Glutamatergic neuron (in vitro differentiated cells): ENCODE results near the gene AGPAT4. TPM values are rescaled to one million over a fixed set of nuclear protein-coding genes. Genes with fewer than 3 reads are reported as not detected.

ENCODE experiments used
- DNase-seq: peaks from one replicate; pipeline ENCODE4 v3.0.0; 2022
- H3K27ac Mint-ChIP-seq: one replicate; pipeline ENCODE4 v1.8.0; 2020; ENCODE audit warnings: mild to moderate bottlenecking, mixed read lengths, inconsistent platforms; ENCODE audit not compliant: unreplicated experiment
- H3K27me3 Mint-ChIP-seq: one replicate; pipeline ENCODE4 v1.8.0; 2020; ENCODE audit warnings: mild to moderate bottlenecking, moderate library complexity, mixed read lengths, inconsistent platforms; ENCODE audit not compliant: unreplicated experiment
- H3K36me3 Mint-ChIP-seq: one replicate; pipeline ENCODE4 v1.8.0; 2020; ENCODE audit warnings: mild to moderate bottlenecking, mixed read lengths, inconsistent platforms; ENCODE audit not compliant: unreplicated experiment
- H3K4me1 Mint-ChIP-seq: one replicate; pipeline ENCODE4 v1.8.0; 2020; ENCODE audit warnings: mild to moderate bottlenecking, low read depth, mixed read lengths, inconsistent platforms; ENCODE audit not compliant: unreplicated experiment
- H3K4me3 Mint-ChIP-seq: one replicate; pipeline ENCODE4 v1.8.0; 2020; ENCODE audit warnings: mild to moderate bottlenecking, mixed read lengths, inconsistent platforms; ENCODE audit not compliant: unreplicated experiment
- H3K9me3 Mint-ChIP-seq: one replicate; pipeline ENCODE4 v1.8.0; 2020; ENCODE audit warnings: mild to moderate bottlenecking, moderate library complexity, mixed read lengths, inconsistent platforms; ENCODE audit not compliant: unreplicated experiment
- CTCF ChIP-seq: fragments of 200-600 bp; sonication (generic); IDR thresholded peaks from one replicate; pipeline ENCODE4 v1.5.0; 2021; ENCODE audit not compliant: partially characterized antibody, unreplicated experiment
- total RNA-seq: library from RNA; stranded (reverse); fragmentation: NEBNext Ultra II Directional; extraction: Animal tissue kit (Norgen Biotek cat#: 25700); gene quantifications from one replicate; pipeline ENCODE4 v1.2.1, GENCODE V29; 2021; ENCODE audit not compliant: unreplicated experiment

The AGPAT4 gene
- total RNA-seq, 1 donor from 2014 or later = 90.2 TPM

GRCh38 chr6:161151660-161152526, 122.0 kb downstream of the AGPAT4 start:
- no peaks in the 10 kb centered on the region for H3K4me1 Mint-ChIP-seq
- H3K36me3 Mint-ChIP-seq = peaks cover 13% of the 10 kb centered on the region
- no peak overlapping the region for H3K27ac Mint-ChIP-seq
- DNase-seq = no peak
- peaks cover 6% of the 10 kb centered on the region for H3K9me3 Mint-ChIP-seq
- TF ChIP-seq CTCF = no peak
- H3K27me3 Mint-ChIP-seq = peaks cover 8% of the 10 kb centered on the region
- H3K4me3 Mint-ChIP-seq = no peak overlapping the region

- Mint-ChIP-seq H3K4me1 (no peaks in the 10 kb centered on the region), H3K27ac (no peak overlapping the region), H3K9me3 (peaks cover 6% of the 10 kb centered on the region), H3K27me3 (peaks cover 8% of the 10 kb centered on the region), H3K36me3 (peaks cover 11% of the 10 kb centered on the region), H3K4me3 (no peak overlapping the region)
- DNase-seq = no peak
- no peak for TF ChIP-seq CTCF
Observed at GRCh38 chr6:161151059-161151645, 122.7 kb downstream of the AGPAT4 start.

- H3K4me1 Mint-ChIP-seq = no peaks in the 10 kb centered on the region
Observed at GRCh38 chr6:161150566-161150965, 123.3 kb downstream of the AGPAT4 start.

GRCh38 chr6:161150136-161150535, 123.7 kb downstream of the AGPAT4 start:
- no peak overlapping the region for H3K4me3 Mint-ChIP-seq
- no peak for TF ChIP-seq CTCF
- no peak for DNase-seq
- peaks cover 6% of the 10 kb centered on the region for H3K36me3 Mint-ChIP-seq
- no peak overlapping the region for H3K27ac Mint-ChIP-seq
- peaks cover 5% of the 10 kb centered on the region for H3K27me3 Mint-ChIP-seq
- H3K9me3 Mint-ChIP-seq = peaks cover 6% of the 10 kb centered on the region
- no peaks in the 10 kb centered on the region for H3K4me1 Mint-ChIP-seq

More at GRCh38 chr6:161150566-161150965, 123.3 kb downstream of the AGPAT4 start:
- Mint-ChIP-seq H3K4me3 (no peak overlapping the region), H3K36me3 (peaks cover 10% of the 10 kb centered on the region), H3K27ac (no peak overlapping the region), H3K9me3 (peaks cover 6% of the 10 kb centered on the region), H3K27me3 (peaks cover 8% of the 10 kb centered on the region)
- TF ChIP-seq CTCF = no peak
- no peak for DNase-seq
